LNCaP clone FGC (cell line): Measurements from ENCODE around the gene TRIP6.

Source experiments
- DNase-seq: peaks from one replicate; pipeline ENCODE4 v3.0.0-alpha.2; 2011; ENCODE audit warnings: low read depth
- H3K4me3 ChIP-seq: 2 replicates; pipeline ENCODE4 v1.5.1; 2011; ENCODE audit warnings: mild to moderate bottlenecking, low read depth, low read length, control low read depth
- CTCF ChIP-seq: IDR thresholded peaks from 2 replicates; pipeline ENCODE4 v1.5.1; 2012; ENCODE audit warnings: mild to moderate bottlenecking; ENCODE audit not compliant: control insufficient read depth, insufficient read depth; ENCODE audit errors: extremely low read depth

The TRIP6 gene

DNA sequence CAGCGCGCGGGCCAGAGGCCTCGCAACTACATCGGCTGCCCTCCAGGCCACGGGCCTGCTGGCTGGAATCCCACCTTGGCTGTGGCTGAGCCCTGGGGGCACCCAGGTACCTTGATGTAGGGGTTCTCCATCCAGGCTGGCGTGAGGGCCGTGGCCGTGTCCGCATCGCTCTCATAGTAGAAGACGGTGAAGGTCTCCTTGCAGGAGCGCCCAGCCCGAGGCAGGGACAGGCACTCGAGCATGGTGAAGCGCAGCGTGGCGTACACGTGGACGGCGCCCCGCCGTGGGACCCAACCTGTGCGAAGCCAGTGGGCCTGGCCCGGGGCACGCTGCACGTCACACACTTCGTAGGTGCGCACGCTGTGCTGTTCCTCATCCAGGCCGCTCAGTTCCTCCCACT lies 43.7 kb upstream of the TRIP6 start:
- H3K4me3 ChIP-seq: no peak overlapping the region
- no peak for DNase-seq
- no peak for TF ChIP-seq CTCF

DNA sequence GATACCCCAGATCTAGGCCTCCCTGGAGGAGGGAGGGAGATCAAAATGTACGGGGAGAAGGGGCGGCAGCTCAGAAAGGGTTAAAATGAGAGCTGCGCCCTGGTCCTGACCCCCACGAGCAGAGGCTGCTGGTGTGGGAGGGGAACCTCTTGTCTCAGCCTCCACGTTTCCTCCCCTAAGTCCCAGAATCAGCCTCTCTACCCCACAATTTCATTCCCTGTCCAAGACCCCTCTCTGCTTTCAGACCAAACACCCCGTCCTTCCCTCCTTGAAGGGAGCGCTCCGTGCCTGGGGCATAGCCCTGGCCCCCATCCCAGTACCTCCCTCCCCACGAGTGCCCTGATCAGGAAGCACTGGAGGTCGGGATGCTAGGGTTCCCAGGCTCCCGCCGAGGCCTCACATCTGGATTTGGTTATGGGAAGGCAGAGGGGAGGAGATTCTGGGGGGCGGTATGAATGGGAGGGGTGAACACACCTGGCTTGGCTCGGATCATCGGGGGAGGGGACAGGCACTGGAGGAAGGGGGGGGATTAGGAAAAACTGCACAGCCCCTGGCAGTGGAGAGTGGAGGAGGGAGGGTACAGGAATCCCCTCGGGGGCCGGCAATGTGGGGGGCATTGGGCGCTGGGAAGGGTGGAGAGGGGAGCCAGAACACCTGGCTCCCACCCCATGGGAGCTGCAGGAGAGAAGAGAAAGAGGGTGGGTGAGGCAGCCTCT lies 42.5 kb upstream of the TRIP6 start:
- no peak for TF ChIP-seq CTCF
- no peak overlapping the region for H3K4me3 ChIP-seq
- DNase-seq: no peak

DNA sequence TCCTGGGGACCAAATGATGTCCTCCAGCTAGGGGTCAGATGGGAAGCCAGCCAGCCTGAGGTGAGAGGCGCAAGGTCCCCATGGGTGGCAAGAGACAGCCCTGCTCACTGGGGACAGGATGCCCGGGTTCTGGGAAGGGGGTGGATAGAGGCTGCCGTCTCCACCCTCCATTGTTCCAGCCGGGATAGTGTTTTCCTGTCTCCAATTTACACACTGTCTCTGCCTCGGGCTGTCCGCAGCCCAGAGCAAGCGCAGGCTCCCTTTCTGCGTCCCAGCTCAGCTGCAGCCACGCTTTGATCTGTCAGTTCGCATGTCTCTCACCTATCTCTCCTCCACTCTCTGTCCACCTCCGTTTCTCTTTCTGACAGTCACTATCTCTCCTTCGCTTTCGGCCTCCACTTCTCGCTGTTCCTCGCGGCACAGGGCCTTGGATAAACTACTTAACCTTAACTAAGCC lies 41.9 kb upstream of the TRIP6 start:
- no peak for DNase-seq
- TF ChIP-seq CTCF: no peak
- no peak overlapping the region for H3K4me3 ChIP-seq

DNA sequence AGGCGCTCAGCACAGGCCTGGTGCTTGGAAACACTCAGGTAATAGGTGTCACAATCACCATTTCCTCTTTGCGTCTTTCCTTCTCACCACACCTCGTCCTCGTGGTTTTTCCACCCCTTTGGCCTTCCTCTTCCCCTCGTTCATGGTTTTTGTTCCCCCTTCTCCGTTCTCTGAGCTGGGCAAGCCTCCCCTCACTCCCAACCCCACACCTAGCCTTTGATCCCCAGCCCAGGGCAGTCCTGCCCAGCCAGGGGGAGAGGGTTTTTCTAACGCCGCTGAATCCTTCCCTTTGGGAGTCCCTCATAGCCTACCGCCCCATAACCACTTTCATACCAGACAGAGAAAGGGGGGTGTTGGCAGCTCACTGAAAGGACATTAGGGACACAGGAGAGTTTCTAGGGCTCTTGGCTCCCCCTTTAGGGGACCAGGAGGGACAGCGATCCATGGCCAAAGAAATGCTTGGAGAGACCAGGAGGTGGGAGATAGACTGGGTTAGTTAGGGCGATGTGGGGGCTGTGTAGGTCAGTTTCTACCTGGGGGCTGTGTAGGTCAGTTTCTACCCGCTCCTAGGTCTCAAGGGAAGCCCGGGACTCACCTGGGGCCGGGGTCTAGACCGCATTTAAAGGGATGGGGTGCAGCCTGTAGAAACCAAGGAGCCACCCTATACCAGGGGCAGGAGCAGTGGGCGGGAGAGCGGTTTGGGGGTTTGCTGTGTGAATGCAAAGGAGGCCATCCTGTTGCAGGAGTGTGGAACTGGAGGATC lies 41.3 kb upstream of the TRIP6 start:
- TF ChIP-seq CTCF: peak; percentile 33
- peak overlapping the region; percentile 74 for H3K4me3 ChIP-seq
- no peak for DNase-seq

DNA sequence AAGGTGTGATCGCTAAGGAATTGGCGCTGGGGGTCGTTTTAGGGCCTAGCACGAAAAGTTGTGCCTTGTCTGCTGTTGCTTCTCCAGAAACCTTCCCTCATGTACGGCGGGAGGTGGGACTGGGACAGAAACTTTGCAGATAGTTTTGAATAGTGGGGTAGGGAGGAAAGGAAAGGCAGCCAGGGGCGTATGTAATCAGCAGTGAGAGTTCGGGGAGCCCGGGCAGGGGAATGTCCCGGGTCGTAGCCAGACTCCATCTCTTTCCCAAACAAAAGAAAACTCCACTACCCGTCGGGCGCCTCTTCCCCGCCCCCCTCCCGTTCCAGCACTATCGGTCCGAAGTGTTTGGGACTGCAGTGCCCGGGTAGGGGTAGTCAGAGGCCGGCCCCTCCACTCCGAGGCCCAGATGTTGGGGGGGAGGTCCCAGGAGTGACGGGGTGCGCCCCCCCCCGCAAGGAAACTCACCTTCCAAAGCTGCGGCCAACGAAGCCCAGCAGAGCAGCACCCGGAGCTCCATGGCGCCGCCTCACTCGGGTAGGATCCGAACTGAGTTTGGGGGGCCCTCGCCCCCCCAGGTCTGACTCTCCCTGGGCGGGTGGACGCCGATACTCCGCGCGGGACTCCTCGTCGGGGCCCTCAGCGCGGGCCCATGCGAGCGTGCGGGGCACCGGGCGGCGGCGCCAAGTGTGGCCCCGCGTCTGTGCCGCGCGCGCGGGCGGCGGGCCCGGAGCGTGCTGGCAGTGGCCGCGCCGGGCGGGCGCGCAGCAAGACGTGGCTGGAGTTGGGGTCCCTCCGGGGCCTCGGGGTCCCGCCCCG lies 40.5 kb upstream of the TRIP6 start:
- no peak for DNase-seq
- no peak for TF ChIP-seq CTCF
- H3K4me3 ChIP-seq: peak overlapping the region; percentile 74

DNA sequence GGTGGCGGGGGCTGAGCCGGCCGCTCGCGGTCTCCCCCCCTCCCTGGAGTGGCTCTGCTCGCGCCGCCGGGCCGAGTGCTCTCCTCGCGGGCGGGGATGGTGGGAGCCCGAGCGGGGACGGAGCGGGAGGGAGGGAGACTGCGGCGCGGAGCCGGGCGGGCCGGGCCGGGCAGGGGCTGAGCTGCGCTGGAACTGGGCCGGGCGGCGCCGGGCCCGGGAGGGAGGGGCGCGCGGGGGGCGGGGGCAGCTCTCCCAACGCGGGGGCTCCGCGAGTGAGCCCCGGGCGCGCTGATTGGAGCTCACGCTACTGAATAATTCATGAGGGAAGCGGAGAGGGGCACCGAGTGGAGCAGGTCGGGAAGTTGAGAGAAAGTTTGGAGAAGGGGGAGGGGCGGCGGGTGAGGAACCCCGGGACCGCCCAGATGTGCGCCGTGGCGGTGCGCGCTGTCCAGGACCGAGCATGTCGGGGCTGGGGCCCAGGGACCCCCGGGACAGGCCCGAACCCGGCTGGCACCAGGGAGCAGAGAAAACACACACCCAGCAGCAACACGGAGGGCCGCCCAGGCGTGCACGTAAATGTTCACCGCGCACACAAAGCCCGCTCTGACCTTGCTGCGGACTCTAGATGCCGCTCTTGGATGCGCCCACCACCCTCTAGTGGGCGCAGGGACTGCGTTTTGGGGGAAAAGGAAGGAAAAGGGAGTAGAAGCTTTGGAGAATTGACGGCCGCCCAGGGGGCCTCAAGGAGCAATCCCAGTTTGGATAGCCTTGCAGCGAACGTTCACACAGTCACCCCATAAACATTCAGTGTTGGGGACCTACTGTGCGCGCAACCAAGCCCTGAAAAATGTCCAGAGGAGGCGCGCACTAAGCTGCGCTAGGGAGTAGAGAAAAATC lies 39.6 kb upstream of the TRIP6 start, which contains the start of gene EPHB4:
TSS of gene EPHB4 (minus strand) at position 194 of the 897 bp plus-strand sequence. CDS start 493 bp downstream, outside the sequence.
- TF ChIP-seq CTCF: peak; percentile 38
- peak within 1 kb of the TSS; percentile 74 for H3K4me3 ChIP-seq
- no peak for DNase-seq
